ENCODE results near the gene TRRAP.

Gene TRRAP

GRCh38 chr7:99012722-99013121 is 134.4 kb downstream of the TRRAP start:
- TF ChIP-seq CTCF (IDR thresholded peaks at IDR 0.05; ENCODE audit: insufficient read depth, low read length) (no peak), SPI1 (IDR thresholded peaks at IDR 0.05; ENCODE audit: borderline replicate concordance, low read depth) (no peak), GABPA (IDR thresholded peaks at IDR 0.05; ENCODE audit: low read depth) (no peak), REST (IDR thresholded peaks at IDR 0.05; ENCODE audit: insufficient replicate concordance, low read depth) (no peak), POLR2AphosphoS5 (IDR thresholded peaks at IDR 0.05; ENCODE audit: low read depth) (no peak)
- Histone ChIP-seq H3K27me3 (ENCODE audit: insufficient read depth, poor library complexity, severe bottlenecking) (no peaks in the 10 kb centered on the region), H3K4me3 (replicated peaks; ENCODE audit: insufficient read depth, low read length) (no peak overlapping the region), H3K27ac (replicated peaks) (no peak overlapping the region)
- DNase-seq (ENCODE audit: low read depth in 1 of 2, low spot score in 1 of 2) = no peak

GRCh38 chr7:99013266-99014112 is 135.2 kb downstream of the TRRAP start:
- Histone ChIP-seq H3K27me3 (ENCODE audit: insufficient read depth, poor library complexity, severe bottlenecking) (no peaks in the 10 kb centered on the region), H3K27ac (replicated peaks) (no peak overlapping the region), H3K4me3 (replicated peaks; ENCODE audit: insufficient read depth, low read length) (no peak overlapping the region)
- DNase-seq (ENCODE audit: low read depth in 1 of 2, low spot score in 1 of 2) = no peak
- TF ChIP-seq GABPA (IDR thresholded peaks at IDR 0.05; ENCODE audit: low read depth) (no peak), POLR2AphosphoS5 (IDR thresholded peaks at IDR 0.05; ENCODE audit: low read depth) (no peak), CTCF (IDR thresholded peaks at IDR 0.05; ENCODE audit: insufficient read depth, low read length) (no peak)

GRCh38 chr7:99014113-99014985 is 136.0 kb downstream of the TRRAP start:
- DNase-seq (ENCODE audit: low read depth in 1 of 2, low spot score in 1 of 2) = no peak
- Histone ChIP-seq H3K4me3 (replicated peaks; ENCODE audit: insufficient read depth, low read length) (no peak overlapping the region), H3K27ac (replicated peaks) (no peak overlapping the region), H3K27me3 (ENCODE audit: insufficient read depth, poor library complexity, severe bottlenecking) (no peaks in the 10 kb centered on the region)
- TF ChIP-seq SPI1 (IDR thresholded peaks at IDR 0.05; ENCODE audit: borderline replicate concordance, low read depth) = no peak
- TF ChIP-seq REST (IDR thresholded peaks at IDR 0.05; ENCODE audit: insufficient replicate concordance, low read depth) = no peak

GRCh38 chr7:99016196-99016595 is 137.9 kb downstream of the TRRAP start:
- no peak for TF ChIP-seq POLR2AphosphoS5 (IDR thresholded peaks at IDR 0.05; ENCODE audit: low read depth)
- TF ChIP-seq REST (IDR thresholded peaks at IDR 0.05; ENCODE audit: insufficient replicate concordance, low read depth) = no peak
- no peak for TF ChIP-seq SPI1 (IDR thresholded peaks at IDR 0.05; ENCODE audit: borderline replicate concordance, low read depth)
- TF ChIP-seq GABPA (IDR thresholded peaks at IDR 0.05; ENCODE audit: low read depth) = no peak
- no peak for TF ChIP-seq CTCF (IDR thresholded peaks at IDR 0.05; ENCODE audit: insufficient read depth, low read length)
- Histone ChIP-seq H3K27me3 (ENCODE audit: insufficient read depth, poor library complexity, severe bottlenecking) (no peaks in the 10 kb centered on the region), H3K4me3 (replicated peaks; ENCODE audit: insufficient read depth, low read length) (no peak overlapping the region), H3K27ac (replicated peaks) (no peak overlapping the region)
- no peak for DNase-seq (ENCODE audit: low read depth in 1 of 2, low spot score in 1 of 2)
